Nephron progenitor cell (in vitro differentiated cells): ENCODE data around the gene CD46.
A peak's percentile ranks its signal among the peaks of the same experiment; 100 is the strongest.

ENCODE experiments used
- DNase-seq: peaks from one replicate; pipeline ENCODE4 v3.0.0; 2021
- H3K27ac Mint-ChIP-seq: 2 replicates; pipeline ENCODE4 v1.8.0; 2021; ENCODE audit warnings: mild to moderate bottlenecking, moderate library complexity, mixed read lengths
- H3K27me3 Mint-ChIP-seq: 2 replicates; pipeline ENCODE4 v1.8.0; 2021; ENCODE audit warnings: mild to moderate bottlenecking, low read depth, mixed read lengths; ENCODE audit not compliant: poor library complexity
- H3K36me3 Mint-ChIP-seq: 2 replicates; pipeline ENCODE4 v1.8.0; 2021; ENCODE audit warnings: low read depth, mixed read lengths
- H3K4me1 Mint-ChIP-seq: 2 replicates; pipeline ENCODE4 v1.8.0; 2021; ENCODE audit warnings: mixed read lengths
- H3K4me3 Mint-ChIP-seq: 2 replicates; pipeline ENCODE4 v1.8.0; 2021; ENCODE audit warnings: mild to moderate bottlenecking, moderate library complexity, mixed read lengths
- H3K9me3 Mint-ChIP-seq: 2 replicates; pipeline ENCODE4 v1.8.0; 2021; ENCODE audit warnings: mild to moderate bottlenecking, moderate library complexity, mixed read lengths
- TF ChIP-seq, protein P1 (sequence below): fragments of 200-600 bp; sonication (generic); IDR thresholded peaks from 2 replicates; pipeline ENCODE4 v1.5.0; 2021; ENCODE audit warnings: antibody characterized with exemption

The CD46 gene

DNA sequence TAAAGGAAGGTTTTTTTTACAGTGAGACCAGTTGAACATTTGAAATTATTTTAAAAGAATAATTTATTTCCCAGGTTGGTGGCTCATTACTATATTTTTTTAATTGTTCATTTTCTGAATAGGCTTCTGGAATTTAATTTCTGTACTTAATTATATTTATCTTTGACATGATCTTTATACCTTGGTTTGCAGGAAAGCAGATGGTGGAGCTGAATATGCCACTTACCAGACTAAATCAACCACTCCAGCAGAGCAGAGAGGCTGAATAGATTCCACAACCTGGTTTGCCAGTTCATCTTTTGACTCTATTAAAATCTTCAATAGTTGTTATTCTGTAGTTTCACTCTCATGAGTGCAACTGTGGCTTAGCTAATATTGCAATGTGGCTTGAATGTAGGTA lies 41.5 kb downstream of the CD46 start:
- H3K27me3 Mint-ChIP-seq = no peaks in the 10 kb centered on the region
- DNase-seq = no peak
- TF ChIP-seq, protein P1, sequence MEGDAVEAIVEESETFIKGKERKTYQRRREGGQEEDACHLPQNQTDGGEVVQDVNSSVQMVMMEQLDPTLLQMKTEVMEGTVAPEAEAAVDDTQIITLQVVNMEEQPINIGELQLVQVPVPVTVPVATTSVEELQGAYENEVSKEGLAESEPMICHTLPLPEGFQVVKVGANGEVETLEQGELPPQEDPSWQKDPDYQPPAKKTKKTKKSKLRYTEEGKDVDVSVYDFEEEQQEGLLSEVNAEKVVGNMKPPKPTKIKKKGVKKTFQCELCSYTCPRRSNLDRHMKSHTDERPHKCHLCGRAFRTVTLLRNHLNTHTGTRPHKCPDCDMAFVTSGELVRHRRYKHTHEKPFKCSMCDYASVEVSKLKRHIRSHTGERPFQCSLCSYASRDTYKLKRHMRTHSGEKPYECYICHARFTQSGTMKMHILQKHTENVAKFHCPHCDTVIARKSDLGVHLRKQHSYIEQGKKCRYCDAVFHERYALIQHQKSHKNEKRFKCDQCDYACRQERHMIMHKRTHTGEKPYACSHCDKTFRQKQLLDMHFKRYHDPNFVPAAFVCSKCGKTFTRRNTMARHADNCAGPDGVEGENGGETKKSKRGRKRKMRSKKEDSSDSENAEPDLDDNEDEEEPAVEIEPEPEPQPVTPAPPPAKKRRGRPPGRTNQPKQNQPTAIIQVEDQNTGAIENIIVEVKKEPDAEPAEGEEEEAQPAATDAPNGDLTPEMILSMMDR = no peak
- H3K4me1 Mint-ChIP-seq = no peaks in the 10 kb centered on the region
- no peak overlapping the region for H3K27ac Mint-ChIP-seq
- peaks cover 28% of the 10 kb centered on the region for H3K36me3 Mint-ChIP-seq
- H3K9me3 Mint-ChIP-seq = no peaks in the 10 kb centered on the region
- H3K4me3 Mint-ChIP-seq = no peak overlapping the region

DNA sequence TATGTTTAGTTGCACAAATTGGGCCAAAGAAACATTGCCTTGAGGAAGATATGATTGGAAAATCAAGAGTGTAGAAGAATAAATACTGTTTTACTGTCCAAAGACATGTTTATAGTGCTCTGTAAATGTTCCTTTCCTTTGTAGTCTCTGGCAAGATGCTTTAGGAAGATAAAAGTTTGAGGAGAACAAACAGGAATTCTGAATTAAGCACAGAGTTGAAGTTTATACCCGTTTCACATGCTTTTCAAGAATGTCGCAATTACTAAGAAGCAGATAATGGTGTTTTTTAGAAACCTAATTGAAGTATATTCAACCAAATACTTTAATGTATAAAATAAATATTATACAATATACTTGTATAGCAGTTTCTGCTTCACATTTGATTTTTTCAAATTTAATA lies 43.0 kb downstream of the CD46 start:
- H3K4me3 Mint-ChIP-seq = no peak overlapping the region
- DNase-seq = no peak
- H3K4me1 Mint-ChIP-seq = no peaks in the 10 kb centered on the region
- no peaks in the 10 kb centered on the region for H3K9me3 Mint-ChIP-seq
- H3K36me3 Mint-ChIP-seq = peaks cover 23% of the 10 kb centered on the region
- no peak overlapping the region for H3K27ac Mint-ChIP-seq
- H3K27me3 Mint-ChIP-seq = no peaks in the 10 kb centered on the region
- TF ChIP-seq, protein P1 = no peak

DNA sequence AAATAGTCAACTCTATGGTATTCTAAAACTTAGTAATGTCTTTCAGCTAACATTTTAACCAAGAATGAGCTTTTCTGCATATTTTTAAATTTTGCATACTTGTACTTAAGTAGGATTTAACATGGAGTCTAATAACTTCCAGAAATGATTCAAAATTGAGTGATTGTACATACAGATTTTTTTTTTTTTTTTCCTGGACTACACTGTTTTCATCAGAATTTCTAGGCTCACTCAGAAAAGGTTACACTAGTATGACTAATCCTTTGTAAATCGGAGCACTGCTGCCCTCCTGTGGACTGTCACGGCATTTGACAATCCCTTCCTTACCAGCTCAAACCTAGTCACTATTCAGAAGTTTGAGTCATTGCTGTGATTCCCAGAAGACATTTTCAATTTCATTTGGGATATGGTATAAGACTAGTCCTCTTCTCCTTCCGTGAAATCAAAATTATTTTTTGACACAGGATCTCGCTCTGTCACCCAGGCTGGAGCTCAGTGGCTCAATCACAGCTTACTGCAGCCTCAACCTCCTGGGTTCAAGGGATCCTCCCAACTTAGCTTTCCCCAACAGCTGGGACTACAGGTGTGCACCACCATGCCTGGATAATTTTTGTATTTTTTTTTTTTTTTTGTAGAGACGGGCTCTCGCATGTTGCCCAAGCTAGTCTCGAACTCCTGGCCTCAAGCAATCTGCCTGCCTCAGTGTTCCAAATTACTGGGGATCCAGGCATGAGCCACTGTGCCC lies 45.5 kb downstream of the CD46 start:
- Mint-ChIP-seq H3K9me3 (no peaks in the 10 kb centered on the region), H3K27me3 (no peaks in the 10 kb centered on the region), H3K4me3 (no peak overlapping the region), H3K36me3 (peaks cover 14% of the 10 kb centered on the region), H3K27ac (no peak overlapping the region), H3K4me1 (no peaks in the 10 kb centered on the region)
- DNase-seq = peak; percentile 77
- TF ChIP-seq, protein P1 = peak; percentile 80

DNA sequence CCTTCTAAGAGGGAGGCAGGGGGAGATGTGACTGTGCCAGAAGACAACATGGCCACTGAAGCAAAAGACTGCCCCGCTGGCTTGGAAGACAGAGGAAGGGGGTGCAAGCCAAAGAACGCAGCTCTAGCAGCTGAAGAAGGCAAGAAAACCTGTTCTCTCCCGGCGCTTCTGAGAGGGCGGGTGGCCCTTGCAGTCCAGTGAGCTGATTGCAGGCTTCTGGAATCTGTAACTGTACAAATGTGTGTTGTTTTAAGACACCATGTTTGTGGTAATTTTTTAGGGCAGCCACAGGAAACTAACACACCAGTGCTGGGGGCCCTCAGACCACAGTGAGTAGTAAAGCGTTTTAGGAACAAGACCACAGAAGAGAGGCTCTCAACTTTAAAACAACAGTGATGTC lies 47.0 kb downstream of the CD46 start:
- peaks cover 5% of the 10 kb centered on the region for H3K36me3 Mint-ChIP-seq
- peaks cover 3% of the 10 kb centered on the region for H3K4me1 Mint-ChIP-seq
- TF ChIP-seq, protein P1 = no peak
- H3K4me3 Mint-ChIP-seq = no peak overlapping the region
- DNase-seq = no peak
- peak overlapping the region; percentile 12 for H3K27ac Mint-ChIP-seq
- no peaks in the 10 kb centered on the region for H3K27me3 Mint-ChIP-seq
- H3K9me3 Mint-ChIP-seq = no peaks in the 10 kb centered on the region

DNA sequence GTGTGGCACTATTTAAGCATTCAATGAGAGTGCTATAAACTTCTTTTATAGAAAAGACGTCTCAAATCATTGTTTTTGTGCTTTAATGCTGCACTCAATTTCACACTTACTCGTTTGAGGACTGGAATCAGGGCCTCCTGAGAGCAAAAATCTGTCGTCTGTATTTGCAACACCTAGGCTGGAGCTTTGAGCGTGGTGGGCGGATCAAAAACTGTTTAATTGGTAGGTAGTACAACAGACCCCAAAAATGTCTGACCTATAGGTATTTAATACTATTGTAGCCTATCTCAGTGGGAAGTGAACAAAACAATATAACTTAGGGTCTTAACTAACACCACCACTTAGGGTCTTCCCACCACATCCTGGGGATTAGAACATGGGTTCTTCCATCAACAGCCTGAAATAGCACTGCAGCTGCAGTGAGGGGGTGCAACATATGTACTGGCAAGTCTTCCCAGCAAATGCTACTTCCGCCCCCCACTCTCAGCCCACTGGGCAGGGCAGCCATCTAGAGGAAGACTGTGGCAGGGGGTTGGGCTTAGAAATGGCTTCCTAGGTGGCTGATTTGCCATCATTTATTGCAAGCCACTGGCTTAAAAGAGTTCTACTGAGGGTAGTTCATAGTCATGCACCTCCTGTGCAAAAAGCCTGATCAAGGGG lies 48.3 kb downstream of the CD46 start:
- TF ChIP-seq, protein P1 = no peak
- DNase-seq = no peak
- no peaks in the 10 kb centered on the region for H3K9me3 Mint-ChIP-seq
- H3K4me3 Mint-ChIP-seq = no peak overlapping the region
- no peak overlapping the region for H3K27ac Mint-ChIP-seq
- peaks cover 5% of the 10 kb centered on the region for H3K36me3 Mint-ChIP-seq
- H3K4me1 Mint-ChIP-seq = peaks cover 16% of the 10 kb centered on the region
- no peaks in the 10 kb centered on the region for H3K27me3 Mint-ChIP-seq

DNA sequence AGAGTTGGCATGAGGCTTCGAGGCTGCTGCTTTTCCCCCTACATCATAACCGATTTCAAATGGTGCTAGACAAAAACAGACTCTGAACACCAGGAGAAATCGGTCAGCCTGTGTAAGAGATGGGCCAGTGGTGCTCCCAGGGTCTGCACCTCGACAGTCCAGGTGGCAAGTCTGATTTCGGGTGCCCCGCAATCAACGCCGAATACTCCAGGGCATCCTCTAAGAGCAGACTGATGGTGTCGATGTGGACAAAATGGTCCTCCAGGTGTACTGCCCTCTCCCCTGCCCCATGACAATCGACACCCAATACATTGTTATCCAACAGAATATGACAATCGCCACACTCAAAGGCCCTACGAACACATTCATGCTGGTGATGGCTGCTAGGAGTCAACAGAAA lies 50.0 kb downstream of the CD46 start:
- no peak overlapping the region for H3K4me3 Mint-ChIP-seq
- peaks cover 33% of the 10 kb centered on the region for H3K4me1 Mint-ChIP-seq
- no peaks in the 10 kb centered on the region for H3K27me3 Mint-ChIP-seq
- H3K27ac Mint-ChIP-seq = no peak overlapping the region
- TF ChIP-seq, protein P1 = no peak
- no peak for DNase-seq
- H3K9me3 Mint-ChIP-seq = no peaks in the 10 kb centered on the region
- peaks cover 5% of the 10 kb centered on the region for H3K36me3 Mint-ChIP-seq
